K562 (cell line): ENCODE measurements around the gene CCDC85B. TPM values are rescaled to one million over a fixed set of nuclear protein-coding genes. Genes with fewer than 3 reads are reported as not detected.

Experiments
- ARID1B ChIP-seq: fragments of 450-650 bp; IDR thresholded peaks from 2 replicates; pipeline ENCODE4 v1.6.1; 2016; ENCODE audit warnings: antibody characterized with exemption, mild to moderate bottlenecking, inconsistent platforms
- BDP1 ChIP-seq: IDR thresholded peaks from 3 replicates; pipeline ENCODE4 v1.6.1; 2011; ENCODE audit not compliant: insufficient read length, insufficient read depth
- CBX1 ChIP-seq: sonication (generic); IDR thresholded peaks from 2 replicates; pipeline ENCODE4 v1.6.1; 2016; ENCODE audit warnings: antibody characterized with exemption, low read depth, mild to moderate bottlenecking
- CBX3 ChIP-seq, 2 experiments: IDR thresholded peaks; 1 replicate in 1 of 2; 2 replicates in 1 of 2; pipeline ENCODE4 v1.6.1; 2012; ENCODE audit warnings: inconsistent platforms in 2 of 2, low read length in 2 of 2, borderline replicate concordance in 1 of 2, control low read depth in 1 of 2
- CCNT2 ChIP-seq: IDR thresholded peaks from 2 replicates; pipeline ENCODE4 v1.6.1; 2011; ENCODE audit warnings: borderline replicate concordance, low read depth, mild to moderate bottlenecking, moderate library complexity, mixed read lengths, low read length; ENCODE audit not compliant: insufficient read length; ENCODE audit errors: extremely low read depth
- ELF2 ChIP-seq: fragments of 250-450 bp; sonication (Bioruptor Pico); IDR thresholded peaks from 2 replicates; pipeline ENCODE4 v1.5.0; 2021; ENCODE audit warnings: mild to moderate bottlenecking
- ETV5 ChIP-seq: sonication (generic); formaldehyde crosslinking; IDR thresholded peaks from 2 replicates; pipeline ENCODE4 v1.4.0; 2020; ENCODE audit warnings: low read depth, mild to moderate bottlenecking, missing genetic modification reagents
- HDAC6 ChIP-seq: IDR thresholded peaks from 2 replicates; pipeline ENCODE4 v1.6.1; 2012; ENCODE audit warnings: low read depth, mild to moderate bottlenecking, control low read depth, inconsistent platforms, low read length, moderate library complexity
- HINFP ChIP-seq: fragments of 450-650 bp; conservative IDR thresholded peaks from 2 replicates; pipeline ENCODE4 v1.6.1; 2016; ENCODE audit warnings: missing genetic modification characterization, low read depth, mild to moderate bottlenecking, control low read depth, missing compliant biosample characterization
- MYBL2 ChIP-seq, 2 experiments: fragments of 450-650 bp in 1 of 2; sonication (generic) in 1 of 2; formaldehyde crosslinking in 1 of 2; IDR thresholded peaks; 2 replicates each; pipeline versions ENCODE4 v1.6.1 to v1.8.1; 2017 to 2022; ENCODE audit warnings: borderline replicate concordance in 1 of 2, inconsistent platforms in 1 of 2, low read depth in 1 of 2, mild to moderate bottlenecking in 1 of 2, missing genetic modification reagents in 1 of 2, moderate library complexity in 1 of 2
- RBM39 ChIP-seq: fragments of 200-400 bp; formaldehyde crosslinking; optimal IDR thresholded peaks from 2 replicates; pipeline ENCODE3; 2018; ENCODE audit warnings: low read depth, low read length
- SNRNP70 ChIP-seq: fragments of 200-400 bp; formaldehyde crosslinking; optimal IDR thresholded peaks from 2 replicates; pipeline ENCODE3; 2017; ENCODE audit warnings: low read depth, low read length
- VEZF1 ChIP-seq: fragments of 200-800 bp; sonication (Bioruptor generic); IDR thresholded peaks from 2 replicates; pipeline ENCODE4 v1.6.1; 2017; ENCODE audit warnings: missing genetic modification characterization, missing compliant biosample characterization
- ZBTB12 ChIP-seq: fragments of 250-450 bp; sonication (Bioruptor Pico); IDR thresholded peaks from 2 replicates; pipeline ENCODE4 v1.4.0; 2020
- ZBTB34 ChIP-seq: fragments of 250-450 bp; sonication (Bioruptor Pico); IDR thresholded peaks from 2 replicates; pipeline ENCODE4 v1.8.0; 2021; ENCODE audit warnings: mild to moderate bottlenecking, moderate library complexity
- ZC3H11A ChIP-seq: IDR thresholded peaks from 2 replicates; pipeline ENCODE4 v1.6.1; 2012; ENCODE audit warnings: low read depth, low read length, improper control_type of control experiment
- ZNF431 ChIP-seq: sonication (generic); formaldehyde crosslinking; IDR thresholded peaks from 2 replicates; pipeline ENCODE4 v1.8.0; 2022; ENCODE audit warnings: mild to moderate bottlenecking, missing genetic modification reagents
- ZNF780A ChIP-seq: fragments of 250-450 bp; sonication (Bioruptor Pico); IDR thresholded peaks from 2 replicates; pipeline ENCODE4 v1.5.0; 2021; ENCODE audit warnings: mild to moderate bottlenecking
- polyA plus RNA-seq, 8 experiments: library from polyadenylated mRNA; depleted of rRNA in 4 of 8; stranded (reverse) in 5 of 8; unstranded in 3 of 8; fragments of >200 nt; fragmentation: Nextera tagmentation in 2 of 8; fragmentation: Illumina TruSeq in 1 of 8; extraction: Ambion mirVana in 2 of 8; extraction: Trizol in 1 of 8; gene quantifications; 2 replicates each; pipeline versions ENCODE4 v1.2.1 to v1.2.3, GENCODE V29; 2011 to 2014; ENCODE audit warnings: inconsistent platforms in 1 of 8, missing spikeins in 1 of 8
- total RNA-seq, 7 experiments: library from RNA; depleted of rRNA in 6 of 7; stranded (reverse); fragments of >200 nt in 6 of 7; fragmentation: Illumina TruSeq in 2 of 7; extraction: Trizol in 2 of 7; gene quantifications; 2 replicates each; pipeline versions ENCODE4 v1.2.1 to v1.2.3, GENCODE V29; 2011 to 2021; ENCODE audit warnings: low replicate concordance in 1 of 7
- TF ChIP-seq, protein P1 (sequence below): fragments of 450-650 bp; IDR thresholded peaks from 2 replicates; pipeline ENCODE4 v1.6.1; 2018; ENCODE audit warnings: mild to moderate bottlenecking, low read depth; ENCODE audit not compliant: partially characterized antibody

Gene CCDC85B
- total and polyA plus RNA-seq, 9 of the 15 experiments (the other 6 are each of a cell fraction or from before 2014, with no cell fraction given): 0.14 to 138 (median 6.2) TPM

DNA sequence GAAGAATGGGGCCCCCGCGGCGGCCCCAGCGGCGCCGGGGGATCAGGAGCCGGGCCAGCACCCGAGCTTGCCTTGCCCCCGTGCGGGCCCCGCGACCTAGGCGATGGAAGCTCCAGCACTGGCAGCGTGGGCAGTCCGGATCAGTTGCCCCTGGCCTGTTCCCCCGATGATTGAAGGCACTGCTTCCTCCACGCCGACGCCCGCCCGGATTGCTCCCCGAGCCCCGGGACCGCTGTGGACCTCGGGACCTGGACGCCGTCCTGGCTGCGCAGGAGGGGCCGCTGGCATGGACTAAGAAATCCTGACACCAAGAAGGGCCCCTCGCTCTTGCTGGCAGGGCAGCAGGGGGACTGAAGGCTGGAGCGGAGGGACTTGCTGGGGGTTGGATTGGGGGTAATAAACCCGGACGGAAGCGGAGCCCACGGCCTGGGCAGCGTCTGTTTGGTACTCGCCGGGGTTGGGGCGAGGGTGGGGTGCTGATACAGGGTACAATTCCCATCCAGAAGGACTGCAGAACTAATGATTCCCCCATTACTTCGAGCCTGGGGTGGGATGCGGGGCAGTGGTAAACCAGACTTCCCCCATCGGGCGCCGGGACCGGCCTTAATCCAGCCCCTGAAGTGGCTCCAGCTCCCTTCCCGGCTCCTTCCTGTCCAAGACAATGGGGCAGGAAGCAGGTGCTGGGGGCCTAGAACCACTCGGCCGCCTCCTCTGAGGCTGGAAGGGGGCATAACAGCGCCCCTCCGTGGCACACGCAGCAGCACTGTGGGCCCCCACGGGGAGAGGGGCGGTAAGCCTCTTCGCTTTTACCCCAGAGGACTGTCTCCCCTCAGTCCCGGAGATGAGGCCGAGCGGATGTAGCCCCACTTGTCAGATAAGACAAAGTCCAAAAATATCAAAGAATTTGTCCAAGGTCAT is 1.0 kb downstream of the CCDC85B start (continued):
- TF ChIP-seq VEZF1 (CRISPR knock-in tag): peak; percentile 73
- TF ChIP-seq ETV5 (CRISPR knock-in tag): peak; percentile 79
- TF ChIP-seq CBX3 (IDR thresholded peaks at IDR 0.05; ENCODE audit: borderline replicate concordance in 1 of 2, low read length in 2 of 2): no peak
- TF ChIP-seq, protein P1, sequence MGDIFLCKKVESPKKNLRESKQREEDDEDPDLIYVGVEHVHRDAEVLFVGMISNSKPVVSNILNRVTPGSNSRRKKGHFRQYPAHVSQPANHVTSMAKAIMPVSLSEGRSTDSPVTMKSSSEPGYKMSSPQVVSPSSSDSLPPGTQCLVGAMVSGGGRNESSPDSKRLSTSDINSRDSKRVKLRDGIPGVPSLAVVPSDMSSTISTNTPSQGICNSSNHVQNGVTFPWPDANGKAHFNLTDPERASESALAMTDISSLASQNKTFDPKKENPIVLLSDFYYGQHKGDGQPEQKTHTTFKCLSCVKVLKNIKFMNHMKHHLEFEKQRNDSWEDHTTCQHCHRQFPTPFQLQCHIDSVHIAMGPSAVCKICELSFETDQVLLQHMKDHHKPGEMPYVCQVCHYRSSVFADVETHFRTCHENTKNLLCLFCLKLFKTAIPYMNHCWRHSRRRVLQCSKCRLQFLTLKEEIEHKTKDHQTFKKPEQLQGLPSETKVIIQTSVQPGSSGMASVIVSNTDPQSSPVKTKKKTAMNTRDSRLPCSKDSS: no peak
- no peak for TF ChIP-seq HDAC6
- no peak for TF ChIP-seq MYBL2 (IDR thresholded peaks at IDR 0.05; ENCODE audit: low read depth)
- no peak for TF ChIP-seq MYBL2 (CRISPR knock-in tag; IDR thresholded peaks at IDR 0.05; ENCODE audit: borderline replicate concordance)
- TF ChIP-seq ZC3H11A: no peak
- TF ChIP-seq RBM39: peak; percentile 59
- 0 out of 2 replicates have a peak, but pooled peaks have one; percentile 16 for TF ChIP-seq ELF2
- no peak for TF ChIP-seq SNRNP70
- no peak for TF ChIP-seq BDP1
- TF ChIP-seq HINFP (tag): no peak
- TF ChIP-seq ZNF431 (CRISPR knock-in tag): no peak
- no peak for TF ChIP-seq ZBTB12 (CRISPR knock-in tag)
- no peak for TF ChIP-seq ZBTB34 (CRISPR knock-in tag)
- TF ChIP-seq ARID1B: peak; percentile 36
- TF ChIP-seq CCNT2: peak; percentile 72
- 0 out of 2 replicates have a peak, but pooled peaks have one; percentile 44 for TF ChIP-seq ZNF780A (CRISPR knock-in tag)
- TF ChIP-seq CBX1: peak; percentile 44
